Posterior vena cava (tissue), 2 donors: ENCODE measurements around the gene PTAR1. TPM values are rescaled to one million over a fixed set of nuclear protein-coding genes. Genes with fewer than 3 reads are reported as not detected.

Experiments used
- DNase-seq: peaks from one replicate; pipeline ENCODE4 v3.0.0-alpha.2; 2020; ENCODE audit warnings: low spot score
- intact Hi-C, 2 donors: fragments of 100-400 bp; cut with DNase I; formaldehyde crosslinking; loops; one replicate each; pipeline versions ENCODE4 v1.14.1 to v1.14.2; 2022 to 2023
- total RNA-seq, 2 donors: library from RNA; stranded (reverse); fragmentation: NEBNext Ultra II Directional; extraction: Animal tissue kit (Norgen Biotek cat#: 25700); gene quantifications; one replicate each; pipeline ENCODE4 v1.2.1, GENCODE V29; 2021
- donor health status: DM: yes; HTN: yes; CAD: no.
- donor health status: DM: yes; HTN: yes; CAD: no.

PTAR1 gene
- total RNA-seq, 2 donors from 2014 or later = 48.3 to 48.8 TPM

DNA sequence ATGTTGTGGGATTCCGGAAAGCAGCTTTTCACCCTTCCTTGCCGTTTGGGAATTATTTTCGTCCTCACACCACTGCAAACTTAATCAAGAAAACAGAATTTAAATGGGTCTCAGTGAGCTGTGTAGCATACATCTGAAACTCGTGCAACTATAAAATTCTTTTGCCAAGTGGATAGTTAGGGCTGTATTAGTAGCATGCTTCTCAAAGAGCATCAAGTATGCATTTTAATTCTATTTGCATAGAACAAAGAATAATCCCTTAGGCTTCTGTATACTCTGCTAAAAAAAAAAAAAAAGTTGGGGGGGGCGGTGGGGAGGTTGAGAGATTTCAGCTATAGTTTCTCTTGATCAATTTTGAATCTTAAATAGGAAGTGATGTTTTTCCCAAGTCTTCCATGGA is 75.9 kb downstream of the PTAR1 start:
- intact Hi-C loops = loop anchor here in 1 of 2 donors (10.0 kb wide), 1 partner anchor 201 kb away; no protein-coding TSS in a partner anchor

DNA sequence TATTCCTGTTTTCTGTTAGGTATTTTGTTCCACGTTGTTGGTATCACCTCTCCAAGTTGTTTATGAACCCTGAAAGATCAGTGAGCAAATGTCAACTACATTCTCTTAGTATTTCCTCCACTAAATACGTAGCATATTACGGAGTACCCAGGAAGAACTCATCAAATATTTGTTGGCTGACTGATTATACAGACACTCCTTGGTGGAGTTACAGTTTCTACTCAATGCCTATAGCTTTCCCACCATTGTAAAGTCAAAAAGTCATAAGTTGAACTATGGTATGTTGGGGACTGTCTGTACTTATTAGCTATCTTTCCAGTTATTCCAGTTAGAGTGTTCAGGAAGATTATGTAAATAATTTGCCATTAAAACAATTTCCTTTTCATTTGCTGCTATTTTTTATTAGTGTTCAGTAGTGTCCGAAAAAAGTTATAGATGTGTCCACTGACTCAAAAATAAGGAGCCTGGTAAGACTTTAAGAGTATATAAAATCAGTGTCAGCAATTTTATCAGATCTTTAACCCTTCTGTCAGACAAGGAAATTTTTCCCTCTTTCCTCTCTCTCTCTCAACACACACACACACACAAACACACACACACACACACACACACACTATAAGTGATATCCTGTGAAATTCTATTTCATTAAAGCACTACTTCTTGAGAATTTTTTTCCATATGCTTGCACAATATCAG is 80.8 kb downstream of the PTAR1 start:
- DNase-seq = no peak
- intact Hi-C loops = loop anchor here in 1 of 2 donors (10.0 kb wide), 1 partner anchor 56 kb away; no protein-coding TSS in a partner anchor

More for the DNA sequence above, 75.9 kb downstream of the PTAR1 start:
- DNase-seq = no peak

GRCh38 chr9:69677931-69678330 is 81.9 kb downstream of the PTAR1 start:
- no peak for DNase-seq
- intact Hi-C loops = loop anchor here in 1 of 2 donors (10.0 kb wide), 1 partner anchor 57 kb away; no protein-coding TSS in a partner anchor

DNA sequence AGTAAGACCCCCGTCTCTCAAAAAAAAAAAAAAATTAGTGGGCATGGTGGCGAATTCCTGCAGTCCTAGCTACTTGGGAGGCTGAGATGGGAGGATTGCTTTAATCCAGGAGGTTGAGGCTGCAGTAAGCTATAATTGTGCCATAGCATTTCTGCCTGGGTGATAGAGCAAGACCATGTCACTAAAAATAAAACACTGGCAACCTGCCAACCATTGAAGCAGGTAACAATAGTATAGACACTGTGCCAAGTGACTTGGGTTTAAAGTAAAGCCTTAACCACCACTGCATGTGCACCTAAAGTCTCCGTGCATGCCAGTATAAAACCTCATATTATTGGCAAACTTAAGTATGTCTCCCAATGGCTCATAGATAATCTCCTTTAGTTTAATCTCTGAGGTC is 84.2 kb downstream of the PTAR1 start:
- intact Hi-C loops = loop anchor here in 1 of 2 donors (10.0 kb wide), 1 partner anchor 59 kb away; no protein-coding TSS in a partner anchor
- no peak for DNase-seq

DNA sequence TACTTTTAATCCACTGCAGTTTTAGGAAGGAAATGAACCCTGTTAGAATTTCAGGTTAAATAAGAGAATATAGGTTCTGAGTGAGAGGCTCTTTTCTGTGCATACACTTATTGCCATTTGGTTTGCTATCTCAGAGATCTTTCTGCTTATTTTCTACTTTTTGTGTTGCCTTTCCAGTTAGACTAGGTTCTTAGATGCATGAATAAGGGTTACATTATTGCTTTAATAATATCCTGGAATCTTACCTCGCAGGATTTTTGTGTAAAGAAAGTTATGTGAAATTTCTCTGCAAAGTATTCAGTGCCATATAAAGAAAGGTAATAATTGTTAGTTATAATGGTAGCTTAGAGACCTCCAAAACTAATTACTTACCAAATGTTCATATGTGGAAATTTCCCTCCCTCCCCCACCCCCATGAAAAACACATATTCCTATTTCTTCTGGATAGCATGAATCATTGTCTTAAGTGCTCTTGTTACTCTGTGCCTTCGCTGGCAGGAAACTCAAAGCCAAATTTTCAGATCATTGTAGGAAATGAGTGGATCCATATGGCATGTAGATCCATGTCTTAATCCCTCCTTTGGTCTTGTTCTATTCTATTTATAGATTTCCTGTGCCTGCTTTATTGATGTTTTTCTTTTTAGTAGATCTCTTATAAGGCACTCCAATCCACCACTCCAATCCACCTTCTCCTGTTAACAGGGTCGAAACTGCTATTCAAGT is 84.9 kb downstream of the PTAR1 start:
- intact Hi-C loops = loop anchor here in 1 of 2 donors (10.0 kb wide), 1 partner anchor 60 kb away; no protein-coding TSS in a partner anchor
- DNase-seq = no peak

GRCh38 chr9:69674112-69674685 is 85.6 kb downstream of the PTAR1 start:
- DNase-seq = no peak
- intact Hi-C loops = loop anchor here in 1 of 2 donors (10.0 kb wide), 1 partner anchor 61 kb away; no protein-coding TSS in a partner anchor

DNA sequence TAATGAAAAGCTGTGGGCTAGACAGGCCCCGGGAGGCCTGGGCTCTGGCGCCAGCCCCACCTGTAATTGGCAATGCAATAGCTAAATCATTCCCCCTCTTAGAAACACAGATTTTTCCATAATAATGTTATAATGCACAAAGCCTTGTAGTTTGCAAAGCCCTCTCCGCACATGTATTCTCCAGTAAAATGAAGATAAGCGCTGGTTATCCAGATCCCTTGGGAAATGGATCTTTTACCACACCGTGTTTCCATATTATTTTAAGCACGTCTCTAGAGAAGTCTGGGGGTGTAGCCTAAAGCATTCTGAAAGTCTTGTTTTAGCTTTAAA is 86.5 kb downstream of the PTAR1 start:
- DNase-seq = no peak
- intact Hi-C loops = loop anchor here in 1 of 2 donors (10.0 kb wide), 1 partner anchor 62 kb away; no protein-coding TSS in a partner anchor

GRCh38 chr9:69672596-69673310 is 87.1 kb downstream of the PTAR1 start:
- DNase-seq = peak; percentile 95
- intact Hi-C loops = loop anchor here in 1 of 2 donors (10.0 kb wide), 1 partner anchor 62 kb away; no protein-coding TSS in a partner anchor

DNA sequence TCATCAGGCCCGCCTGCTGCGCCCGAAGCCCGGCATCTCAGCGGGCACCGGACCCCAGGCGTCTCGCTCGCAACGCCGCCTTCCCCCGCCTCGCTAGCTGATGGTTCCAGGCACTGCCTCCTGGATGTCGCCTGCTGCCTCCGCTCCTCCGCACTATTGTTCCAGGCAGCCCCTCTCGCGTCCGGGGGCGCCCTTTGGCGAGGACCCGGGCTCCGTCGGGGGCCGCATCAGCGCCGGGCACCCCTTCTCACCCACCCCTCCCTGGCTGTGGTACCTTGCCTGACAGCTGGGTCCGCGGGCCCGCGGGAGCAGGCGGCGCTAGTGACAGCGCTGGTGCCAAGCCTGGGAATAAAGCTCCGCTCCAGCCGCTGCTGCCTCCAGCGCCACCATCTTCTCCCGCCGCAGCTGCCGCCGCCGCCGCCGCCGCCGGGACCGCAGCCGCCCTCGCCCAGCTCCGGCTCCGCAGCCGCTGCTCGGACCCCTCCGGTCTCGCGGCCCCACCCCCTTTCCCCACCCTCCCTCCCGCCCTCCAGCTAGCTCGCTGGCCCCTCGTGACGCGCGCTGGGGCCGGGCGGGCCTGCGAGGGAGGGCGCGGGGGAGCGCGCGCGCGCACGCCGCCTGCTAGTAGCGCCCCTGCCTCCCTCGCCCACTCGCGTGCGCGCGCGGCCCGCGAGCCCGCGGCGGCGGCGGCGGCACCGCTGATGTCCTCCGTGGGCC is 87.8 kb downstream of the PTAR1 start, which contains the start of gene APBA1:
Gene APBA1, minus strand, starts transcription at position 493 of the 717 bp plus-strand sequence.
- peak; percentile 88 for DNase-seq
- intact Hi-C loops = loop anchor here in 1 of 2 donors (10.0 kb wide), 1 partner anchor 63 kb away; no protein-coding TSS in a partner anchor

GRCh38 chr9:69671311-69671878 is 88.4 kb downstream of the PTAR1 start:
- intact Hi-C loops = loop anchor here in 1 of 2 donors (10.0 kb wide), 1 partner anchor 63 kb away; no protein-coding TSS in a partner anchor
- DNase-seq = no peak

DNA sequence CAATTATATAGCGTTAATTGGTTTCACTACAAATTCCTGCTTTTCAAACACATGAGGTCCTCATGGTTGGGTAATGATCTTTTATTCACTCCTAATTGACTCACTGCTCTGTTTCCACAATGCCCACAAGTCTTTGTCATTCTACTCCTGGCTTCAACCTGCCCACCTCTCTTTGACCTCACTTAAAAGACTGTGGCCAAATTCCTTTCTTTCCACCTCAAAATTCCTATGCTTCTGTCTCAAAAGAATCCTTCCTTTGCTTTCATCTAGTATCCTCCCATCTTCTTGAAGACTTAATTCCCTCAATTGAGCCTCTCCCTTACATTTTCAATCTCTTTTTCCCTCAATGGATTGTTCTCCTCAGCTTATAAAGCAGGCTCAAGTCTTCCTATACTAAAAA is 92.5 kb downstream of the PTAR1 start:
- intact Hi-C loops = no loop called here
- DNase-seq = no peak

DNA sequence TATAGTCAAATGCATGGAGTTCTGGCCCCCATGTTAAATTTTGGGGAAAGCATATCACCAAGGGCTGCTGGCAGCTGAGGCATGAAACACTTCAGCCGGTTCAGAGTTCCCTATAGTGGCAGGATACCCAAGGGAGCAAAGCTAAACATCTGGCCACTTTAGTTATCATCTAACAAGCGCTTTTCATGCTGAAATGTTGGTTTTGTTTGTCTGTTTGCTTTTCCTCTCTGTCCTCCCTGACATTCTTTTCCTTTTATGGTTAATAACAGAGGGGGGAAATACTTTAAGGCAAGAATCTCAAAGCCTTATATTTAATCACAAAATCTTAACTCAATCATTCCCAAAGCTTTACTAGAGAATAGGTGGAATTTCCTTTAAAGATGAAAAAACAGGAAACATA is 99.5 kb downstream of the PTAR1 start:
- intact Hi-C loops = no loop called here
- no peak for DNase-seq

Other genes starting within 250 kb of the PTAR1 start
- gene APBA1, start 87.6 kb downstream of the PTAR1 start, total RNA-seq = 1 to 10 TPM; 8.9 to 9.2 TPM
- gene CFAP95, start 60.8 kb upstream of the PTAR1 start, total RNA-seq = not detected